HG03575 (cell line): ENCODE measurements around the gene DIAPH1.
"Not testable (repeated sequence)": the region's sequence is repeated elsewhere in the genome, so short reads cannot be mapped to it uniquely, and the experiment has no call there.

Source experiments
- ATAC-seq: cut with Tn5 transposase; IDR thresholded peaks from one replicate; pipeline ENCODE4 v1.9.1; 2021; ENCODE audit not compliant: unreplicated experiment, insufficient number of reproducible peaks, low FRiP score; ENCODE audit errors: extremely low read depth

DIAPH1 gene

GRCh38 chr5:141618030-141618803 is 583 bp downstream of the DIAPH1 start:
- no peak for ATAC-seq

GRCh38 chr5:141617682-141618029 is 1.1 kb downstream of the DIAPH1 start:
- no peak for ATAC-seq

- no peak for ATAC-seq
These were observed 1.7 kb downstream of the DIAPH1 start for GRCh38 chr5:141617128-141617527.

- no peak for ATAC-seq
These were observed 2.6 kb downstream of the DIAPH1 start for GRCh38 chr5:141615991-141616720.

- no peak for ATAC-seq
These were observed 5.5 kb downstream of the DIAPH1 start for GRCh38 chr5:141613344-141613743.

- ATAC-seq = no peak
These were observed 7.5 kb downstream of the DIAPH1 start for GRCh38 chr5:141611289-141611688.

GRCh38 chr5:141609921-141610320 is 8.9 kb downstream of the DIAPH1 start:
- not testable (repeated sequence) for ATAC-seq

GRCh38 chr5:141609044-141609443 is 9.8 kb downstream of the DIAPH1 start:
- ATAC-seq = no peak

- ATAC-seq = no peak
These were observed 10.2 kb downstream of the DIAPH1 start for GRCh38 chr5:141608557-141608956.

GRCh38 chr5:141608046-141608445 is 10.8 kb downstream of the DIAPH1 start:
- ATAC-seq = no peak

GRCh38 chr5:141605523-141606277 is 13.1 kb downstream of the DIAPH1 start:
- ATAC-seq = peak; percentile 86

GRCh38 chr5:141603923-141604717 is 14.7 kb downstream of the DIAPH1 start:
- no peak for ATAC-seq

GRCh38 chr5:141602606-141603005 is 16.2 kb downstream of the DIAPH1 start:
- no peak for ATAC-seq

GRCh38 chr5:141598391-141599345 is 20.1 kb downstream of the DIAPH1 start:
- ATAC-seq = no peak

- ATAC-seq = no peak
These were observed 21.0 kb downstream of the DIAPH1 start for GRCh38 chr5:141597814-141598213.

- ATAC-seq = no peak
These were observed 21.4 kb downstream of the DIAPH1 start for GRCh38 chr5:141597394-141597793.

GRCh38 chr5:141596867-141597266 is 21.9 kb downstream of the DIAPH1 start:
- no peak for ATAC-seq

GRCh38 chr5:141590127-141590526 is 28.7 kb downstream of the DIAPH1 start:
- ATAC-seq = no peak
